DOHH2 (cell line): ENCODE results near the gene ENOX1.

ENCODE experiments used
- H3F3A ChIP-seq: fragments of 200-600 bp; sonication (generic), shearing (Covaris generic); 2 replicates; pipeline ENCODE4 v1.6.0; 2016; ENCODE audit warnings: antibody characterized with exemption, mild to moderate bottlenecking; ENCODE audit not compliant: control insufficient read depth, insufficient read depth
- H3K27ac ChIP-seq: fragments of 200-600 bp; sonication (generic); 2 replicates; pipeline ENCODE4 v1.5.1; 2014; ENCODE audit warnings: low read depth, mild to moderate bottlenecking, low read length, moderate library complexity
- H3K27me3 ChIP-seq: fragments of 200-600 bp; sonication (generic); 2 replicates; pipeline ENCODE4 v1.6.1; 2014; ENCODE audit warnings: mild to moderate bottlenecking, low read length, mixed read lengths; ENCODE audit not compliant: control insufficient read depth
- H3K36me3 ChIP-seq: fragments of 200-600 bp; sonication (generic); 2 replicates; pipeline ENCODE4 v1.6.1; 2014; ENCODE audit warnings: mild to moderate bottlenecking, low read length, moderate library complexity, mixed read lengths; ENCODE audit not compliant: control insufficient read depth
- H3K4me1 ChIP-seq: fragments of 200-600 bp; sonication (generic); 2 replicates; pipeline ENCODE4 v1.6.1; 2014; ENCODE audit warnings: mild to moderate bottlenecking, low read length, mixed read lengths; ENCODE audit not compliant: control insufficient read depth
- H3K4me2 ChIP-seq: fragments of 200-600 bp; sonication (generic); 2 replicates; pipeline ENCODE4 v1.6.0; 2014; ENCODE audit warnings: mild to moderate bottlenecking, low read length, moderate library complexity
- H3K4me3 ChIP-seq: fragments of 200-600 bp; sonication (generic); 2 replicates; pipeline ENCODE4 v1.5.1; 2014; ENCODE audit warnings: mild to moderate bottlenecking, low read length, mixed read lengths
- H3K79me2 ChIP-seq: fragments of 200-600 bp; sonication (generic); 2 replicates; pipeline ENCODE4 v1.6.1; 2014; ENCODE audit warnings: mild to moderate bottlenecking, low read length, mixed read lengths; ENCODE audit not compliant: control insufficient read depth
- H3K9me2 ChIP-seq: fragments of 200-600 bp; sonication (generic); replicated peaks from 2 replicates; pipeline ENCODE4 v1.6.1; 2014; ENCODE audit warnings: mild to moderate bottlenecking, low read length, mixed read lengths; ENCODE audit not compliant: control insufficient read depth
- H3K9me3 ChIP-seq: fragments of 200-600 bp; sonication (generic); 2 replicates; pipeline ENCODE4 v1.6.1; 2014; ENCODE audit warnings: antibody characterized with exemption, low read length, mixed read lengths; ENCODE audit not compliant: control insufficient read depth, insufficient read depth
- H4K20me1 ChIP-seq: fragments of 200-600 bp; sonication (generic); 2 replicates; pipeline ENCODE4 v1.6.0; 2014; ENCODE audit warnings: low read depth, mild to moderate bottlenecking, antibody characterized with exemption, low read length, moderate library complexity; ENCODE audit not compliant: control insufficient read depth, insufficient read depth
- EZH2phosphoT487 ChIP-seq: fragments of 200-600 bp; sonication (generic); IDR thresholded peaks from 2 replicates; pipeline ENCODE4 v1.6.1; 2017; ENCODE audit warnings: borderline replicate concordance, mild to moderate bottlenecking, antibody characterized with exemption, low read length, moderate library complexity, mixed read lengths
- TF ChIP-seq, protein P1 (sequence below): fragments of 200-600 bp; sonication (generic); IDR thresholded peaks from one replicate; pipeline ENCODE4 v1.5.1; 2014; ENCODE audit warnings: antibody characterized with exemption, mild to moderate bottlenecking, low read depth, low read length; ENCODE audit not compliant: poor library complexity, severe bottlenecking

ENOX1 gene

DNA sequence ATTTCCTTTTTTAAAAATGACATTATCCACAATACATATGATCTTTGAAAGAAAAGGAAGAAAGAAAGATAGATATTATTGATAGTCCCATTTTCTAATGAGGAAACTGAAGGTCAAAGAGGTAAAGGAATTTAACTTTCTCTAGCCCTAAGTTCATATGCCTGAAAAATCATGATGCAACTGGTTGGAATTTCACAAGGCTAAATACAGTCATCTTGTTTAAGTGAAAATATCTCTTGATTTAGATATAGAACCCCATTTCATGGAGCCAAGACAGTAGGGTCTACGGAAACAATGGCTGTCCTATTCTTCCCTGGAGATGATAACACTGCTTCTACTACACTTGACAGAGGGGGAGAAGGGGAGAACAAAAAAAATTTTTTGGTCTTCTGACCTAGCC lies 397.2 kb downstream of the ENOX1 start:
- H3K9me3 ChIP-seq = no peaks in the 10 kb centered on the region
- no peaks in the 10 kb centered on the region for H3F3A ChIP-seq

DNA sequence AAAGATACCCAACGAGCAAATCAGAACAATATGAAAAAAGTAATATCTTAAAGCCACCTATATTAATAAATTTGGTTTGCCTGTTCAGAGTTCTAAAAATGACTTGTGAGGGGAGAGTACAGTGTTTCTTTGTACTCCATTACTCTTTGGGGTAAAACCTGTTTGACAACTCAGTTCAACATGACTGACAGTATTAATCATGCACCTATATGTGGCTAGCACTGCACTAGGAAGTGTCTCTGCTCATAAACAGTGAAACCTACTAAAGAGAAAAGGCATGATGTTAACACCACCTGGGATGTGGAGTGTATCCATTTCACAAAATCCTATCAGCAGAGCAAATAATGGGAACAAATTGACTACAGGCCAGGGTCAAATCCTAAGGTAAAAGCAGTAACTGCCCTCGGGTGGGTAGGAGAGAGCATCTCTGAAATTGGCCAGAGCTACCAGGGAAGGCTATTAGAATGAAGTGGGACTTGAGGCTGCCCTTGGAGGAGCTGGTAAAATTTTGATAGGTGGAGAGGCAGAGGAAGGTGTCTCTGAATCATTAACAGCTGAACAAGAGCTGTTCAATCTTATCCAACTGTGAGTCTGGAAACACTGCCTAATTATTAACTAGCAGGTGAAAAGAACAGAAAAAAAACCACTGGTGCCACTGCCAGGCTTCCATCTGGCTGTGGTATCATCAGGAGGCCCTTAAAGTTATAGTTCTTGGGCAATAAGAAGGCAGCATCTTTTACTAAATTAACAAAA lies 398.3 kb downstream of the ENOX1 start:
- Histone ChIP-seq H3K4me2 (no peak overlapping the region), H4K20me1 (no peaks in the 10 kb centered on the region), H3K27me3 (peaks cover 7% of the 10 kb centered on the region; the same call in 1 of the 2 replicates), H3K4me1 (no peaks in the 10 kb centered on the region), H3F3A (no peaks in the 10 kb centered on the region), H3K36me3 (no peaks in the 10 kb centered on the region), H3K9me2 (no peaks in the 10 kb centered on the region), H3K79me2 (no peaks in the 10 kb centered on the region), H3K27ac (no peak overlapping the region), H3K4me3 (no peak overlapping the region), H3K9me3 (no peaks in the 10 kb centered on the region)
- TF ChIP-seq EZH2phosphoT487 = no peak
- TF ChIP-seq, protein P1, sequence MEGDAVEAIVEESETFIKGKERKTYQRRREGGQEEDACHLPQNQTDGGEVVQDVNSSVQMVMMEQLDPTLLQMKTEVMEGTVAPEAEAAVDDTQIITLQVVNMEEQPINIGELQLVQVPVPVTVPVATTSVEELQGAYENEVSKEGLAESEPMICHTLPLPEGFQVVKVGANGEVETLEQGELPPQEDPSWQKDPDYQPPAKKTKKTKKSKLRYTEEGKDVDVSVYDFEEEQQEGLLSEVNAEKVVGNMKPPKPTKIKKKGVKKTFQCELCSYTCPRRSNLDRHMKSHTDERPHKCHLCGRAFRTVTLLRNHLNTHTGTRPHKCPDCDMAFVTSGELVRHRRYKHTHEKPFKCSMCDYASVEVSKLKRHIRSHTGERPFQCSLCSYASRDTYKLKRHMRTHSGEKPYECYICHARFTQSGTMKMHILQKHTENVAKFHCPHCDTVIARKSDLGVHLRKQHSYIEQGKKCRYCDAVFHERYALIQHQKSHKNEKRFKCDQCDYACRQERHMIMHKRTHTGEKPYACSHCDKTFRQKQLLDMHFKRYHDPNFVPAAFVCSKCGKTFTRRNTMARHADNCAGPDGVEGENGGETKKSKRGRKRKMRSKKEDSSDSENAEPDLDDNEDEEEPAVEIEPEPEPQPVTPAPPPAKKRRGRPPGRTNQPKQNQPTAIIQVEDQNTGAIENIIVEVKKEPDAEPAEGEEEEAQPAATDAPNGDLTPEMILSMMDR = no peak

More for the DNA sequence above, 397.2 kb downstream of the ENOX1 start:
- Histone ChIP-seq H3K36me3 (no peaks in the 10 kb centered on the region), H3K4me2 (no peak overlapping the region), H3K27ac (no peak overlapping the region), H3K4me3 (no peak overlapping the region), H4K20me1 (no peaks in the 10 kb centered on the region), H3K27me3 (peaks cover 5% of the 10 kb centered on the region; the same call in 1 of the 2 replicates), H3K4me1 (no peaks in the 10 kb centered on the region), H3K79me2 (no peaks in the 10 kb centered on the region), H3K9me2 (no peaks in the 10 kb centered on the region)
- TF ChIP-seq EZH2phosphoT487 = no peak
- TF ChIP-seq, protein P1 = no peak

DNA sequence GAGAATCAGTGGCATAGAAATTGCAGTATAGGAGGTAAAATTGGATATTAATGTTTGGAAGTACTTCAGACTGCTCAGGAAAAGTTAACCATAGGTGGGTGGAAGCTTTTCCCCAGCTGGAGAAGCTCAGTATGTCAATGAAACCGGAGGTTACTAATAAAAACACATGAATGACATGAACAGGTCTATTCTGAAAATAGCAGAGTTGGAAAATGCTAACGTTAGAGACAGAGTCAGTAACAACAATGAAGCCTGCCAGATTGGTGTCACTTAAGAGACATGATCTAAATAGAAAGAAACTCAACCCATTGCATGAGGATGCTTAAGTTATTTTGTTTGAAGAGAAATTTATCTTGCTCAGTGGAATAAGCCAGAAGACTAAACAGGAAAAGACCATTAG lies 398.9 kb downstream of the ENOX1 start:
- Histone ChIP-seq H3K9me2 (no peaks in the 10 kb centered on the region), H3K36me3 (no peaks in the 10 kb centered on the region), H3K4me1 (no peaks in the 10 kb centered on the region), H3K79me2 (no peaks in the 10 kb centered on the region), H3K9me3 (no peaks in the 10 kb centered on the region), H3K4me2 (no peak overlapping the region), H3K27ac (no peak overlapping the region), H3K4me3 (no peak overlapping the region), H3F3A (no peaks in the 10 kb centered on the region), H4K20me1 (no peaks in the 10 kb centered on the region), H3K27me3 (peaks cover 7% of the 10 kb centered on the region; the same call in 1 of the 2 replicates)
- no peak for TF ChIP-seq EZH2phosphoT487
- TF ChIP-seq, protein P1 = no peak
